ENCODE data around the gene LEMD1.
A peak's percentile ranks its signal among the peaks of the same experiment; 100 is the strongest.
"Not testable (repeated sequence)": the region's sequence is repeated elsewhere in the genome, so short reads cannot be mapped to it uniquely, and the experiment has no call there.

LEMD1 gene

GRCh38 chr1:205430696-205431305, 8.9 kb upstream of the LEMD1 start:
- peaks cover 45% of the 10 kb centered on the region for H3K27me3 ChIP-seq (ENCODE audit: insufficient read depth, low read length)
- no peaks in the 10 kb centered on the region for H3K4me1 ChIP-seq (ENCODE audit: insufficient read depth, low read length)
- no peaks in the 10 kb centered on the region for H3K9me3 ChIP-seq (ENCODE audit: low read length)
- H3K4me3 ChIP-seq (ENCODE audit: low read length): peak overlapping the region; percentile 28
- no peaks in the 10 kb centered on the region for H3K36me3 ChIP-seq (ENCODE audit: insufficient read depth, low read length)
- H2AFZ ChIP-seq (ENCODE audit: low read depth, low read length): no peak overlapping the region

- Histone ChIP-seq H3K27me3 (ENCODE audit: insufficient read depth, low read length) (peaks cover 40% of the 10 kb centered on the region), H3K4me1 (ENCODE audit: insufficient read depth, low read length) (no peaks in the 10 kb centered on the region), H2AFZ (ENCODE audit: low read depth, low read length) (no peak overlapping the region), H3K9me3 (ENCODE audit: low read length) (no peaks in the 10 kb centered on the region), H3K4me3 (ENCODE audit: low read length) (peak overlapping the region; percentile 28), H3K36me3 (ENCODE audit: insufficient read depth, low read length) (no peaks in the 10 kb centered on the region)
Observed at GRCh38 chr1:205429762-205430695, 8.2 kb upstream of the LEMD1 start.

GRCh38 chr1:205424901-205425600, 3.2 kb upstream of the LEMD1 start:
- Histone ChIP-seq H3K9me3 (ENCODE audit: low read length) (no peaks in the 10 kb centered on the region), H3K4me3 (ENCODE audit: low read length) (no peak overlapping the region), H3K36me3 (ENCODE audit: insufficient read depth, low read length) (no peaks in the 10 kb centered on the region), H2AFZ (ENCODE audit: low read depth, low read length) (no peak overlapping the region), H3K27me3 (ENCODE audit: insufficient read depth, low read length) (peaks cover 42% of the 10 kb centered on the region), H3K4me1 (ENCODE audit: insufficient read depth, low read length) (peaks cover 9% of the 10 kb centered on the region)

- Histone ChIP-seq H2AFZ (ENCODE audit: low read depth, low read length) (no peak overlapping the region), H3K9me3 (ENCODE audit: low read length) (no peaks in the 10 kb centered on the region), H3K36me3 (ENCODE audit: insufficient read depth, low read length) (no peaks in the 10 kb centered on the region), H3K4me1 (ENCODE audit: insufficient read depth, low read length) (peaks cover 9% of the 10 kb centered on the region), H3K4me3 (ENCODE audit: low read length) (no peak overlapping the region), H3K27me3 (ENCODE audit: insufficient read depth, low read length) (peaks cover 31% of the 10 kb centered on the region)
Observed at GRCh38 chr1:205423814-205424399, 2.1 kb upstream of the LEMD1 start.

GRCh38 chr1:205422993-205423642, 1.3 kb upstream of the LEMD1 start:
- Histone ChIP-seq H3K4me3 (ENCODE audit: low read length) (no peak overlapping the region), H3K4me1 (ENCODE audit: insufficient read depth, low read length) (peaks cover 9% of the 10 kb centered on the region), H3K27me3 (ENCODE audit: insufficient read depth, low read length) (peaks cover 25% of the 10 kb centered on the region), H2AFZ (ENCODE audit: low read depth, low read length) (no peak overlapping the region), H3K36me3 (ENCODE audit: insufficient read depth, low read length) (no peaks in the 10 kb centered on the region), H3K9me3 (ENCODE audit: low read length) (no peaks in the 10 kb centered on the region)

GRCh38 chr1:205420938-205421337, 918 bp downstream of the LEMD1 start:
- peaks cover 14% of the 10 kb centered on the region for H3K27me3 ChIP-seq (ENCODE audit: insufficient read depth, low read length)

GRCh38 chr1:205417870-205418635, 3.8 kb downstream of the LEMD1 start:
- H3K9me3 ChIP-seq (ENCODE audit: low read length): no peaks in the 10 kb centered on the region
- no peaks in the 10 kb centered on the region for H3K36me3 ChIP-seq (ENCODE audit: insufficient read depth, low read length)
- H2AFZ ChIP-seq (ENCODE audit: low read depth, low read length): no peak overlapping the region
- no peak overlapping the region for H3K4me3 ChIP-seq (ENCODE audit: low read length)
- H3K4me1 ChIP-seq (ENCODE audit: insufficient read depth, low read length): peaks cover 9% of the 10 kb centered on the region
- peaks cover 9% of the 10 kb centered on the region for H3K27me3 ChIP-seq (ENCODE audit: insufficient read depth, low read length)

More at GRCh38 chr1:205420938-205421337, 918 bp downstream of the LEMD1 start:
- Histone ChIP-seq H3K4me3 (ENCODE audit: low read length) (no peak overlapping the region), H2AFZ (ENCODE audit: low read depth, low read length) (no peak overlapping the region), H3K4me1 (ENCODE audit: insufficient read depth, low read length) (peaks cover 9% of the 10 kb centered on the region), H3K9me3 (ENCODE audit: low read length) (no peaks in the 10 kb centered on the region), H3K36me3 (ENCODE audit: insufficient read depth, low read length) (no peaks in the 10 kb centered on the region)

GRCh38 chr1:205416322-205416721, 5.5 kb downstream of the LEMD1 start:
- Histone ChIP-seq H3K9me3 (ENCODE audit: low read length) (no peaks in the 10 kb centered on the region), H3K4me3 (ENCODE audit: low read length) (no peak overlapping the region), H3K4me1 (ENCODE audit: insufficient read depth, low read length) (no peaks in the 10 kb centered on the region), H3K27me3 (ENCODE audit: insufficient read depth, low read length) (peaks cover 12% of the 10 kb centered on the region), H2AFZ (ENCODE audit: low read depth, low read length) (no peak overlapping the region), H3K36me3 (ENCODE audit: insufficient read depth, low read length) (no peaks in the 10 kb centered on the region)

GRCh38 chr1:205410581-205411298, 11.1 kb downstream of the LEMD1 start:
- no peaks in the 10 kb centered on the region for H3K9me3 ChIP-seq (ENCODE audit: low read length)
- H3K27me3 ChIP-seq (ENCODE audit: insufficient read depth, low read length): peaks cover 7% of the 10 kb centered on the region

GRCh38 chr1:205407970-205408369, 13.9 kb downstream of the LEMD1 start:
- H3K4me3 ChIP-seq (ENCODE audit: low read length): no peak overlapping the region
- no peaks in the 10 kb centered on the region for H3K4me1 ChIP-seq (ENCODE audit: insufficient read depth, low read length)

More at GRCh38 chr1:205410581-205411298, 11.1 kb downstream of the LEMD1 start:
- H3K36me3 ChIP-seq (ENCODE audit: insufficient read depth, low read length): no peaks in the 10 kb centered on the region
- H3K4me3 ChIP-seq (ENCODE audit: low read length): no peak overlapping the region
- H3K4me1 ChIP-seq (ENCODE audit: insufficient read depth, low read length): no peaks in the 10 kb centered on the region
- H2AFZ ChIP-seq (ENCODE audit: low read depth, low read length): no peak overlapping the region

GRCh38 chr1:205406252-205406651, 15.6 kb downstream of the LEMD1 start:
- not testable (repeated sequence) for H3K9me3 ChIP-seq (ENCODE audit: low read length); H3K27me3 ChIP-seq (ENCODE audit: insufficient read depth, low read length); H3K4me3 ChIP-seq (ENCODE audit: low read length); H3K4me1 ChIP-seq (ENCODE audit: insufficient read depth, low read length); H2AFZ ChIP-seq (ENCODE audit: low read depth, low read length); H3K36me3 ChIP-seq (ENCODE audit: insufficient read depth, low read length)

More at GRCh38 chr1:205407970-205408369, 13.9 kb downstream of the LEMD1 start:
- peaks cover 4% of the 10 kb centered on the region for H3K27me3 ChIP-seq (ENCODE audit: insufficient read depth, low read length)
- no peak overlapping the region for H2AFZ ChIP-seq (ENCODE audit: low read depth, low read length)
- no peaks in the 10 kb centered on the region for H3K9me3 ChIP-seq (ENCODE audit: low read length)
- no peaks in the 10 kb centered on the region for H3K36me3 ChIP-seq (ENCODE audit: insufficient read depth, low read length)
